Activated CD4-positive, alpha-beta memory T cell treated with anti-CD3 and anti-CD28 coated beads, Interleukin-2, amount 10 ng/mL, durations not matched to agents 7 days and 5 days (primary cell): ENCODE results near the gene NUDT4B. TPM values are rescaled to one million over a fixed set of nuclear protein-coding genes. Genes with fewer than 3 reads are reported as not detected.
"Not testable (repeated sequence)": the region's sequence is repeated elsewhere in the genome, so short reads cannot be mapped to it uniquely, and the experiment has no call there.

Experiments
- CTCF ChIA-PET: fragments of 350-600 bp; sonication (Branson Sonifier 250); formaldehyde crosslinking; loops from one replicate; lab custom pipeline; 2021; ENCODE audit warnings: antibody characterized with exemption, inconsistent platforms; lab: Charles Lee
- POLR2A ChIA-PET: fragments of 350-600 bp; sonication (Branson Sonifier 250); formaldehyde crosslinking; loops from one replicate; lab custom pipeline; 2021; ENCODE audit warnings: antibody characterized with exemption; lab: Charles Lee
- DNase-seq: peaks from one replicate; pipeline ENCODE4 v3.0.0-alpha.2; 2020
- H3K27ac Mint-ChIP-seq: one replicate; pipeline ENCODE4 v1.8.0; 2021; ENCODE audit warnings: mild to moderate bottlenecking, mixed read lengths
- H3K27me3 Mint-ChIP-seq: one replicate; pipeline ENCODE4 v1.8.0; 2021; ENCODE audit warnings: mixed read lengths
- H3K36me3 Mint-ChIP-seq: one replicate; pipeline ENCODE4 v1.8.0; 2021; ENCODE audit warnings: low read depth, mixed read lengths
- H3K4me1 Mint-ChIP-seq: one replicate; pipeline ENCODE4 v1.8.0; 2021; ENCODE audit warnings: mixed read lengths
- H3K4me3 Mint-ChIP-seq: one replicate; pipeline ENCODE4 v1.8.0; 2021; ENCODE audit warnings: mild to moderate bottlenecking, mixed read lengths
- H3K9me3 Mint-ChIP-seq: one replicate; pipeline ENCODE4 v1.8.0; 2021; ENCODE audit warnings: mixed read lengths
- total RNA-seq, 2 experiments: library from RNA; stranded (reverse); gene quantifications; one replicate each; pipeline ENCODE4 v1.2.3, GENCODE V29; 2021

Gene NUDT4B
- total RNA-seq, 2 experiments from 2014 or later, result 0.70 to 1.1 TPM

GRCh38 chr1:148758412-148758811 is 9.8 kb downstream of the NUDT4B start:
- H3K27me3 Mint-ChIP-seq, H3K4me1 Mint-ChIP-seq, H3K36me3 Mint-ChIP-seq, DNase-seq, H3K27ac Mint-ChIP-seq, POLR2A ChIA-PET, CTCF ChIA-PET, H3K4me3 Mint-ChIP-seq, H3K9me3 Mint-ChIP-seq: not testable (repeated sequence)

- H3K27me3 Mint-ChIP-seq, H3K27ac Mint-ChIP-seq, H3K4me3 Mint-ChIP-seq, POLR2A ChIA-PET, CTCF ChIA-PET, H3K4me1 Mint-ChIP-seq, H3K36me3 Mint-ChIP-seq, H3K9me3 Mint-ChIP-seq, DNase-seq: not testable (repeated sequence)
Measured at GRCh38 chr1:148758925-148759324, 10.4 kb downstream of the NUDT4B start.

- DNase-seq, result peak; percentile 30
- POLR2A ChIA-PET, H3K4me3 Mint-ChIP-seq, H3K27me3 Mint-ChIP-seq, H3K36me3 Mint-ChIP-seq, CTCF ChIA-PET, H3K4me1 Mint-ChIP-seq, H3K9me3 Mint-ChIP-seq, H3K27ac Mint-ChIP-seq: not testable (repeated sequence)
Measured at GRCh38 chr1:148759749-148760148, 11.2 kb downstream of the NUDT4B start.

- CTCF ChIA-PET, result not testable (repeated sequence)
Measured at GRCh38 chr1:148760206-148760605, 11.6 kb downstream of the NUDT4B start.

GRCh38 chr1:148761360-148761759 is 12.8 kb downstream of the NUDT4B start:
- H3K4me1 Mint-ChIP-seq, H3K27ac Mint-ChIP-seq, H3K9me3 Mint-ChIP-seq, POLR2A ChIA-PET, DNase-seq, CTCF ChIA-PET, H3K36me3 Mint-ChIP-seq, H3K4me3 Mint-ChIP-seq, H3K27me3 Mint-ChIP-seq: not testable (repeated sequence)

More at GRCh38 chr1:148760206-148760605, 11.6 kb downstream of the NUDT4B start:
- H3K9me3 Mint-ChIP-seq, H3K36me3 Mint-ChIP-seq, H3K27me3 Mint-ChIP-seq, POLR2A ChIA-PET, H3K4me1 Mint-ChIP-seq, DNase-seq, H3K4me3 Mint-ChIP-seq, H3K27ac Mint-ChIP-seq: not testable (repeated sequence)

GRCh38 chr1:148765238-148766019 is 16.9 kb downstream of the NUDT4B start:
- H3K36me3 Mint-ChIP-seq, POLR2A ChIA-PET, H3K4me3 Mint-ChIP-seq, H3K27ac Mint-ChIP-seq, H3K4me1 Mint-ChIP-seq, H3K27me3 Mint-ChIP-seq, DNase-seq, H3K9me3 Mint-ChIP-seq, CTCF ChIA-PET: not testable (repeated sequence)

GRCh38 chr1:148768541-148768940 is 20.0 kb downstream of the NUDT4B start:
- CTCF ChIA-PET, DNase-seq, H3K4me3 Mint-ChIP-seq, H3K9me3 Mint-ChIP-seq, H3K4me1 Mint-ChIP-seq, H3K27me3 Mint-ChIP-seq, POLR2A ChIA-PET, H3K36me3 Mint-ChIP-seq, H3K27ac Mint-ChIP-seq: not testable (repeated sequence)

GRCh38 chr1:148769495-148769894 is 20.9 kb downstream of the NUDT4B start:
- CTCF ChIA-PET, DNase-seq, H3K4me3 Mint-ChIP-seq, POLR2A ChIA-PET, H3K9me3 Mint-ChIP-seq, H3K27me3 Mint-ChIP-seq, H3K36me3 Mint-ChIP-seq, H3K27ac Mint-ChIP-seq, H3K4me1 Mint-ChIP-seq: not testable (repeated sequence)

GRCh38 chr1:148773690-148774089 is 25.1 kb downstream of the NUDT4B start:
- H3K4me1 Mint-ChIP-seq, DNase-seq, H3K27me3 Mint-ChIP-seq, H3K27ac Mint-ChIP-seq, POLR2A ChIA-PET, CTCF ChIA-PET, H3K36me3 Mint-ChIP-seq, H3K9me3 Mint-ChIP-seq, H3K4me3 Mint-ChIP-seq: not testable (repeated sequence)

- H3K27ac Mint-ChIP-seq, POLR2A ChIA-PET, CTCF ChIA-PET, H3K4me3 Mint-ChIP-seq, H3K4me1 Mint-ChIP-seq, H3K9me3 Mint-ChIP-seq, H3K36me3 Mint-ChIP-seq, H3K27me3 Mint-ChIP-seq, DNase-seq: not testable (repeated sequence)
Measured at GRCh38 chr1:148774102-148774501, 25.5 kb downstream of the NUDT4B start.

GRCh38 chr1:148775263-148775662 is 26.7 kb downstream of the NUDT4B start:
- H3K27ac Mint-ChIP-seq, H3K27me3 Mint-ChIP-seq, POLR2A ChIA-PET, DNase-seq, H3K36me3 Mint-ChIP-seq, H3K4me3 Mint-ChIP-seq, CTCF ChIA-PET, H3K4me1 Mint-ChIP-seq, H3K9me3 Mint-ChIP-seq: not testable (repeated sequence)

GRCh38 chr1:148777649-148778048 is 29.1 kb downstream of the NUDT4B start:
- H3K4me3 Mint-ChIP-seq, H3K27me3 Mint-ChIP-seq, H3K36me3 Mint-ChIP-seq, H3K9me3 Mint-ChIP-seq, DNase-seq, H3K4me1 Mint-ChIP-seq, POLR2A ChIA-PET, H3K27ac Mint-ChIP-seq, CTCF ChIA-PET: not testable (repeated sequence)

GRCh38 chr1:148780404-148780803 is 31.8 kb downstream of the NUDT4B start:
- CTCF ChIA-PET, H3K4me1 Mint-ChIP-seq, POLR2A ChIA-PET: not testable (repeated sequence)

GRCh38 chr1:148791543-148792099 is 43.0 kb downstream of the NUDT4B start:
- DNase-seq, H3K27ac Mint-ChIP-seq, H3K9me3 Mint-ChIP-seq, POLR2A ChIA-PET, H3K4me3 Mint-ChIP-seq, H3K4me1 Mint-ChIP-seq, H3K36me3 Mint-ChIP-seq, CTCF ChIA-PET, H3K27me3 Mint-ChIP-seq: not testable (repeated sequence)

More at GRCh38 chr1:148780404-148780803, 31.8 kb downstream of the NUDT4B start:
- H3K9me3 Mint-ChIP-seq, H3K27me3 Mint-ChIP-seq, H3K4me3 Mint-ChIP-seq, H3K27ac Mint-ChIP-seq, DNase-seq, H3K36me3 Mint-ChIP-seq: not testable (repeated sequence)
